NCI-H1105 treated with DMSO at 0.1 percent for 48 hours (cell line): ENCODE measurements around the gene DDAH1.

Source experiments
- DNase-seq: peaks from one replicate; lab custom pipeline; 2025; lab: John Stamatoyannopoulos, UW

Gene DDAH1

DNA sequence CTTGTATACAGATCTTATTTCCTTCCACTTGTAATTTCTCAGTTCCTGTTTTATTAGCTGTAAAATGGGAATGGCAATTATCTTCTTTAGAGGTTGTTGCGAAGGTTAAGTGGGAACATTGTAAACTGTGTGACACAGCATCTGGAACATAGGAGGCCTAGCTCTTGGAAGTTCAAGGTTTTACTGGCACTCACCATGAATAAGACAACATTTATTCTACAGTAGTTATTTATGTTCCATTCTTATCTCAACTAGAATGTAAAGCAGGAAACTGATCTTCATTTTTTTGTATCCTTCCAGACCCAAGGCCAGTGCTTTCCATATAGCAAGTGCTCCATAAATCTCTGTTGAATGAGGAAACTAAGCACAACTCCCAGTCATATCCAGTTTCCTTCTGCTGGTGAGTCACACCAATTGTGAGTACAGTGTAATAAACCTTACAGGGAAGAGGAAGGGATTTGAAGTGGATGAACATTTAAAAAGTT lies 189.9 kb downstream of the DDAH1 start:
- no peak for DNase-seq

DNA sequence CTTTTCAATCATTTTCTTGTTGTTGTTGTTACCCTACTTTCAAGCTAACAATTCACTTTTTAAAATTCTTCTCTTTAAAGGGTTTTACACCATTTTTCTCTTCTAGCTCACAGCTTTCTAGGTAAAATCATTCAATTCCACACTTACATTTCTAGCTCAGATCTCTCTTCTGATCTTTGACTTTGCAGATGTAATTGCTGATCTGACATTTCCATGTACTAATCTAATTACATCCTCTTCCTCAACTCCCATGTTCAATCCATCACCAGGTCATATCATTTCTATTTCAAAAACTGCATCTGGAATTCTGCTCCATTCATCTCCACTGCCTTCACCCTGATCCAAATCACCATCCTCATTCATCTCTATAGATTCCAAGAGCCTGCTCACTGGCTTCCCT lies 191.6 kb downstream of the DDAH1 start:
- no peak for DNase-seq

DNA sequence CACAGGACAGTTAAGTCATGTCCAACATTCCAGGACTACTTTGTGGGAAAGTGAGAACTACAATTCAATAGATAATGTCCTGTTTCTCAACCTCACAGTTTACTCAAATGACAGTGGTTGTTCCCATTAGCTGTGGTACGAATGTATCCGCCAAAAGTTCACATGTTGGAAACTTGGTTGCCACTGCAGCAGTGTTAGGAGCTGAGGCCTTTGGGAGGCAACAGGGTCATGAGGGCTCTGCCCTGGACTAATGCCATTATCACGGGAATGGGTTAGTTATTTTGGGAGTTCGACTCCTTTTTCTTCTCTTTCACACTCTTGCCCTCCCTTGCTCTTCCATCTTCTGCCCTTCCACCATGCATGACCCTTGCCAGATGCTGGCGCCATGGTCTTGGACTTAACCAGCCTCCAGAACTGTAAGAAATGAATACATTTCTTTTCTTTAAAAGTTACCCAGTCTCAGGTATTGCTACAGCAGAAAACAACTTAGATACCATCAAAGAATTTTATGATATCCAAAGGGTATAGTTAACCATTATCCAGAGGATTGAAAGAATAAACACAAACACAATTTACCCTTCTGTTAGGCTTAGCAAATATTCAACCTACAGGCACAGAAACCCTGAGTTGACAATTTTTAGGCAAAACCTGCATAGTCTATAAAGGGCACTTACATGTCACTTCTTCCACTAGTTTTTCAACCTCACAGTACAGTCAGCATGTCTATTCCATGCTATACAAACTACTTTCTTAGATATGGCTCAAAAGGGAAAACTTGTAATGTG lies 196.0 kb downstream of the DDAH1 start:
- DNase-seq: no peak
